CD14-positive monocyte (primary cell): ENCODE measurements around the gene ZNF554. TPM values are rescaled to one million over a fixed set of nuclear protein-coding genes. Genes with fewer than 3 reads are reported as not detected.

Experiments used
- DNase-seq, 3 donors: peaks; one replicate each; pipeline ENCODE4 v3.0.0-alpha.2; 2011 to 2022
- H2AFZ ChIP-seq: 2 replicates; pipeline ENCODE4 v1.6.0; 2012; ENCODE audit warnings: mild to moderate bottlenecking, low read depth, low read length, inconsistent platforms; ENCODE audit not compliant: insufficient read depth, poor library complexity, severe bottlenecking
- H3K27ac ChIP-seq, 2 donors: 1 replicate in 1 of 2; 2 replicates in 1 of 2; pipeline ENCODE4 v1.5.1; 2012 to 2013; ENCODE audit warnings: low read length in 2 of 2, control low read depth in 1 of 2, inconsistent platforms in 1 of 2, low read depth in 1 of 2, mild to moderate bottlenecking in 1 of 2
- H3K27me3 ChIP-seq, 2 donors: one replicate each; pipeline versions ENCODE4 v1.6.0 to v1.6.1; 2011 to 2013; ENCODE audit warnings: low read length in 2 of 2; ENCODE audit not compliant: control insufficient read depth in 2 of 2, insufficient read depth in 2 of 2
- H3K36me3 ChIP-seq, 2 donors: replicated peaks in 1 of 2; 1 replicate in 1 of 2; 2 replicates in 1 of 2; pipeline versions ENCODE4 v1.5.1 to v1.6.1; 2012 to 2013; ENCODE audit warnings: low read length in 2 of 2, control low read depth in 1 of 2, inconsistent platforms in 1 of 2, mild to moderate bottlenecking in 1 of 2; ENCODE audit not compliant: insufficient read depth in 2 of 2, control insufficient read depth in 1 of 2
- H3K4me1 ChIP-seq, 2 donors: 1 replicate in 1 of 2; 2 replicates in 1 of 2; pipeline versions ENCODE4 v1.5.1 to v1.6.1; 2012 to 2013; ENCODE audit warnings: low read length in 2 of 2, control low read depth in 1 of 2, inconsistent platforms in 1 of 2, mild to moderate bottlenecking in 1 of 2, moderate library complexity in 1 of 2; ENCODE audit not compliant: insufficient read depth in 2 of 2, control insufficient read depth in 1 of 2
- H3K4me2 ChIP-seq: replicated peaks from 2 replicates; pipeline ENCODE3; 2012; ENCODE audit warnings: low read length, moderate library complexity, mild to moderate bottlenecking; ENCODE audit not compliant: poor library complexity, severe bottlenecking; ENCODE audit errors: extremely low read depth
- H3K4me3 ChIP-seq, 3 experiments: fragments of 200-600 bp in 1 of 3; sonication (generic) in 1 of 3; replicated peaks in 1 of 3; 1 replicate in 2 of 3; 2 replicates in 1 of 3; pipeline ENCODE4 v1.5.1; 2011 to 2013; ENCODE audit warnings: low read length in 3 of 3, mild to moderate bottlenecking in 3 of 3, control low read depth in 2 of 3, low read depth in 2 of 3, inconsistent platforms in 1 of 3, moderate library complexity in 1 of 3
- H3K79me2 ChIP-seq: 2 replicates; pipeline ENCODE4 v1.6.0; 2012; ENCODE audit warnings: mild to moderate bottlenecking, control low read depth, inconsistent platforms, low read length, moderate library complexity; ENCODE audit not compliant: insufficient read depth
- H3K9ac ChIP-seq: 2 replicates; pipeline ENCODE4 v1.6.0; 2017; ENCODE audit warnings: low read length, mild to moderate bottlenecking; ENCODE audit not compliant: insufficient read depth, poor library complexity, severe bottlenecking
- H3K9me3 ChIP-seq, 2 donors: replicated peaks in 1 of 2; 1 replicate in 1 of 2; 2 replicates in 1 of 2; pipeline versions ENCODE4 v1.5.1 to v1.6.1; 2012 to 2013; ENCODE audit warnings: low read length in 2 of 2, control low read depth in 1 of 2; ENCODE audit not compliant: control insufficient read depth in 1 of 2, insufficient read depth in 1 of 2
- H4K20me1 ChIP-seq: 2 replicates; pipeline ENCODE4 v1.6.0; 2012; ENCODE audit warnings: mild to moderate bottlenecking, low read length, control low read depth, moderate library complexity; ENCODE audit not compliant: insufficient read depth
- H3K27ac Mint-ChIP-seq, 7 donors: one replicate each; pipeline ENCODE4 v1.8.0; 2020; ENCODE audit warnings: mild to moderate bottlenecking in 7 of 7, mixed read lengths in 7 of 7, moderate library complexity in 6 of 7, inconsistent platforms in 2 of 7
- H3K27me3 Mint-ChIP-seq, 3 donors: one replicate each; pipeline ENCODE4 v1.8.0; 2021 to 2022; ENCODE audit warnings: low read depth in 3 of 3, mild to moderate bottlenecking in 3 of 3, mixed read lengths in 3 of 3, moderate library complexity in 3 of 3, inconsistent platforms in 1 of 3
- H3K36me3 Mint-ChIP-seq, 2 donors: one replicate each; pipeline ENCODE4 v1.8.0; 2020; ENCODE audit warnings: mixed read lengths in 2 of 2, inconsistent platforms in 1 of 2, mild to moderate bottlenecking in 1 of 2
- H3K4me1 Mint-ChIP-seq: one replicate; pipeline ENCODE4 v1.8.0; 2020; ENCODE audit warnings: mild to moderate bottlenecking, mixed read lengths
- H3K4me3 Mint-ChIP-seq, 2 donors: one replicate each; pipeline ENCODE4 v1.8.0; 2020; ENCODE audit warnings: mild to moderate bottlenecking in 2 of 2, mixed read lengths in 2 of 2, moderate library complexity in 1 of 2
- H3K9me3 Mint-ChIP-seq, 7 donors: one replicate each; pipeline ENCODE4 v1.8.0; 2020 to 2022; ENCODE audit warnings: mixed read lengths in 7 of 7, mild to moderate bottlenecking in 6 of 7, moderate library complexity in 6 of 7, inconsistent platforms in 2 of 7
- WGBS: methylation state at CpG from one replicate; pipeline ENCODE4 v1.1.5; 2013; ENCODE audit warnings: missing lambda C conversion rate; ENCODE audit not compliant: insufficient coverage; 5-methylcytosine and 5-hydroxymethylcytosine counted together
- intact Hi-C, 2 donors: fragments of 100-400 bp; cut with micrococcal nuclease; formaldehyde crosslinking; loops; one replicate each; pipeline versions ENCODE4 v1.15.0 to v1.15.1; 2023
- polyA plus RNA-seq, 3 donors: library from polyadenylated mRNA; depleted of rRNA in 1 of 3; unstranded in 2 of 3; stranded (reverse) in 1 of 3; fragments of 300-500 nt in 2 of 3; fragments of >200 nt in 1 of 3; fragmentation: Illumina TruSeq in 2 of 3; gene quantifications; 1 replicate in 2 of 3; 2 replicates in 1 of 3; pipeline ENCODE4 v1.2.3, GENCODE V29; 2012 to 2021
- TF ChIP-seq, protein P1 (sequence below): fragments of 200-600 bp; IDR thresholded peaks from one replicate; pipeline ENCODE4 v1.8.0; 2022; ENCODE audit warnings: antibody characterized with exemption, mild to moderate bottlenecking

Gene ZNF554
- polyA plus RNA-seq, 3 donors, result 0.79 to 1.7 (median 0.91) TPM

DNA sequence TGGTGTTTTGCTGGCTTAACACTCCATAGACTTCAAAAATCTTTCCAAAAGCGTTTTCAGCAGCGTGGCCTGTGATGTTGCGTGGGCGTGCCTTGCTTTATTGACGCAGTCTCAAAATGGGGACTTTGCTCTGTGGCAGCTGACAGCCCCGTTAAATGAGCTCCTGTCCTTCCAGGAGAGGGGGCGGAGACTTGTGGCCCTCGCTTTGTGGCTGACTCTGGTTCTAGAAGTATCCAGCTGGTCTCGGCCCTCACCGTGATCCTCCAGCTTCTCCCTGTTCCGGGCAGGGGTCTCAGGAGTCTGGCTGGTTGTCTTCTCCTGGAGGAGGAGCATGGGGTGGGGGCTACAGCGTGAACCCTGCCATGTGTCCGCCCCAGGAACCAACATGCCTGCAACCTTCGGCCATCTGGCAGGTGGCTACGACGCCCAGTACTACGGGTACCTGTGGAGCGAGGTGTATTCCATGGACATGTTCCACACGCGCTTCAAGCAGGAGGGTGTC lies 8.4 kb upstream of the ZNF554 start:
- Histone ChIP-seq H4K20me1 (no peaks in the 10 kb centered on the region), H3K9me3 (no peaks in the 10 kb centered on the region), H3K27ac (no peak overlapping the region), H3K27me3 (no peaks in the 10 kb centered on the region), H3K4me3 (no peak overlapping the region), H3K9ac (no peak overlapping the region), H3K79me2 (no peaks in the 10 kb centered on the region), H3K4me1 (no peaks in the 10 kb centered on the region), H2AFZ (no peak overlapping the region), H3K36me3 (peaks cover 24% of the 10 kb centered on the region in 2 donors), H3K4me2 (no peak overlapping the region)
- Mint-ChIP-seq H3K4me1 (no peaks in the 10 kb centered on the region), H3K27me3 (peaks cover 0 to 2% (median 0%) of the 10 kb centered on the region in 3 donors), H3K9me3 (peaks cover 0 to 2% (median 0%) of the 10 kb centered on the region in 7 donors), H3K4me3 (no peak overlapping the region), H3K27ac (no peak overlapping the region), H3K36me3 (peaks cover 21 to 41% of the 10 kb centered on the region in 2 donors)
- DNase-seq, result no peak
- intact Hi-C loops, result loop anchor here in 1 of 2 donors (5.0 kb wide), 1 partner anchor 56 kb away; the partner anchor contains the start of gene ZNF556
- WGBS, result 98% methylated on average over 20 of the region's 20 CpGs
- TF ChIP-seq, protein P1, sequence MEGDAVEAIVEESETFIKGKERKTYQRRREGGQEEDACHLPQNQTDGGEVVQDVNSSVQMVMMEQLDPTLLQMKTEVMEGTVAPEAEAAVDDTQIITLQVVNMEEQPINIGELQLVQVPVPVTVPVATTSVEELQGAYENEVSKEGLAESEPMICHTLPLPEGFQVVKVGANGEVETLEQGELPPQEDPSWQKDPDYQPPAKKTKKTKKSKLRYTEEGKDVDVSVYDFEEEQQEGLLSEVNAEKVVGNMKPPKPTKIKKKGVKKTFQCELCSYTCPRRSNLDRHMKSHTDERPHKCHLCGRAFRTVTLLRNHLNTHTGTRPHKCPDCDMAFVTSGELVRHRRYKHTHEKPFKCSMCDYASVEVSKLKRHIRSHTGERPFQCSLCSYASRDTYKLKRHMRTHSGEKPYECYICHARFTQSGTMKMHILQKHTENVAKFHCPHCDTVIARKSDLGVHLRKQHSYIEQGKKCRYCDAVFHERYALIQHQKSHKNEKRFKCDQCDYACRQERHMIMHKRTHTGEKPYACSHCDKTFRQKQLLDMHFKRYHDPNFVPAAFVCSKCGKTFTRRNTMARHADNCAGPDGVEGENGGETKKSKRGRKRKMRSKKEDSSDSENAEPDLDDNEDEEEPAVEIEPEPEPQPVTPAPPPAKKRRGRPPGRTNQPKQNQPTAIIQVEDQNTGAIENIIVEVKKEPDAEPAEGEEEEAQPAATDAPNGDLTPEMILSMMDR, result no peak

GRCh38 chr19:2811735-2812413 lies 7.8 kb upstream of the ZNF554 start:
- intact Hi-C loops, result loop anchor here in 1 of 2 donors (5.0 kb wide), 1 partner anchor 55 kb away; the partner anchor contains the start of gene ZNF556
- TF ChIP-seq, protein P1, result no peak
- Histone ChIP-seq H3K79me2 (no peaks in the 10 kb centered on the region), H3K9ac (no peak overlapping the region), H3K36me3 (peaks cover 18 to 19% of the 10 kb centered on the region in 2 donors), H3K27me3 (no peaks in the 10 kb centered on the region), H3K4me2 (no peak overlapping the region), H3K4me1 (no peaks in the 10 kb centered on the region), H2AFZ (no peak overlapping the region), H4K20me1 (no peaks in the 10 kb centered on the region), H3K9me3 (no peaks in the 10 kb centered on the region), H3K4me3 (no peak overlapping the region), H3K27ac (no peak overlapping the region)
- H3K27me3 Mint-ChIP-seq, result peaks cover 0 to 2% (median 0%) of the 10 kb centered on the region in 3 donors
- H3K4me3 Mint-ChIP-seq, result no peak overlapping the region
- no peak overlapping the region for H3K27ac Mint-ChIP-seq
- H3K4me1 Mint-ChIP-seq, result no peaks in the 10 kb centered on the region
- no peak for DNase-seq
- H3K36me3 Mint-ChIP-seq, result peaks cover 18 to 36% of the 10 kb centered on the region in 2 donors
- H3K9me3 Mint-ChIP-seq, result peaks cover 0 to 2% (median 0%) of the 10 kb centered on the region in 7 donors
- WGBS, result 92% methylated on average over 26 of the region's 34 CpGs
